Hepatocyte (in vitro differentiated cells): ENCODE results near the gene VRK3. TPM values are rescaled to one million over a fixed set of nuclear protein-coding genes. Genes with fewer than 3 reads are reported as not detected.
"Not testable (repeated sequence)": the region's sequence is repeated elsewhere in the genome, so short reads cannot be mapped to it uniquely, and the experiment has no call there.

ENCODE experiments used
- DNase-seq: peaks from one replicate; pipeline ENCODE4 v3.0.0-alpha.2; 2016; ENCODE audit warnings: low spot score
- H2AFZ ChIP-seq: fragments of 200-600 bp; sonication (generic); 2 replicates; pipeline ENCODE4 v1.6.0; 2016; ENCODE audit warnings: antibody characterized with exemption, mild to moderate bottlenecking
- H3K27ac ChIP-seq: fragments of 200-600 bp; sonication (generic); 2 replicates; pipeline ENCODE4 v1.5.1; 2016; ENCODE audit warnings: mild to moderate bottlenecking
- H3K27me3 ChIP-seq: fragments of 200-600 bp; sonication (generic); 2 replicates; pipeline ENCODE4 v1.6.1; 2016
- H3K36me3 ChIP-seq: fragments of 200-600 bp; sonication (generic); replicated peaks from 2 replicates; pipeline ENCODE4 v1.5.1; 2016; ENCODE audit warnings: low read depth; ENCODE audit not compliant: insufficient read depth
- H3K4me1 ChIP-seq: fragments of 200-600 bp; sonication (generic); 2 replicates; pipeline ENCODE4 v1.5.1; 2016; ENCODE audit warnings: mild to moderate bottlenecking, moderate library complexity; ENCODE audit not compliant: insufficient read depth
- H3K4me2 ChIP-seq: fragments of 200-600 bp; sonication (generic); 2 replicates; pipeline ENCODE4 v1.6.0; 2016
- H3K4me3 ChIP-seq: fragments of 200-600 bp; sonication (generic); 2 replicates; pipeline ENCODE4 v1.5.1; 2016; ENCODE audit warnings: mild to moderate bottlenecking
- H3K79me2 ChIP-seq: fragments of 200-600 bp; sonication (generic); 2 replicates; pipeline ENCODE4 v1.6.0; 2017; ENCODE audit warnings: mild to moderate bottlenecking
- H3K9me2 ChIP-seq: fragments of 200-600 bp; sonication (generic); replicated peaks from 2 replicates; pipeline ENCODE4 v1.6.0; 2017; ENCODE audit warnings: mild to moderate bottlenecking; ENCODE audit not compliant: insufficient read depth
- H3K9me3 ChIP-seq: fragments of 200-600 bp; sonication (generic); 2 replicates; pipeline ENCODE4 v1.5.1; 2016; ENCODE audit warnings: low read depth, mild to moderate bottlenecking
- H4K20me1 ChIP-seq: fragments of 200-600 bp; sonication (generic); 2 replicates; pipeline ENCODE4 v1.6.0; 2016; ENCODE audit warnings: mild to moderate bottlenecking; ENCODE audit not compliant: insufficient read depth, poor library complexity, severe bottlenecking
- CTCF ChIP-seq: fragments of 200-600 bp; sonication (generic); IDR thresholded peaks from 2 replicates; pipeline ENCODE4 v1.5.1; 2016; ENCODE audit warnings: antibody characterized with exemption, mild to moderate bottlenecking; ENCODE audit not compliant: poor library complexity
- EZH2 ChIP-seq: fragments of 200-600 bp; sonication (generic); IDR thresholded peaks from 2 replicates; pipeline ENCODE4 v1.6.1; 2016; ENCODE audit warnings: antibody characterized with exemption, mild to moderate bottlenecking, borderline replicate concordance
- EZH2phosphoT487 ChIP-seq: fragments of 200-600 bp; sonication (generic); IDR thresholded peaks from one replicate; pipeline ENCODE4 v1.6.1; 2018; ENCODE audit warnings: antibody characterized with exemption, mild to moderate bottlenecking, low read depth, moderate library complexity; ENCODE audit not compliant: unreplicated experiment, severe bottlenecking
- WGBS: methylation state at CpG from one replicate; pipeline ENCODE4 v1.1.6; 2016; ENCODE audit warnings: low lambda C conversion rate; ENCODE audit errors: missing lambda C conversion rate; 5-methylcytosine and 5-hydroxymethylcytosine counted together
- polyA plus RNA-seq: library from polyadenylated mRNA; unstranded; fragments of >200 nt; fragmentation: Nextera tagmentation; extraction: Ambion mirVana; gene quantifications from 2 replicates; pipeline ENCODE4 v1.2.1, GENCODE V29; 2016
- total RNA-seq: library from RNA; depleted of rRNA; stranded (reverse); fragments of >200 nt; gene quantifications from 2 replicates; pipeline ENCODE4 v1.2.3, GENCODE V29; 2014

Gene VRK3
- total and polyA plus RNA-seq, 2 experiments from 2014 or later, result 39.7 to 42.3 TPM

DNA sequence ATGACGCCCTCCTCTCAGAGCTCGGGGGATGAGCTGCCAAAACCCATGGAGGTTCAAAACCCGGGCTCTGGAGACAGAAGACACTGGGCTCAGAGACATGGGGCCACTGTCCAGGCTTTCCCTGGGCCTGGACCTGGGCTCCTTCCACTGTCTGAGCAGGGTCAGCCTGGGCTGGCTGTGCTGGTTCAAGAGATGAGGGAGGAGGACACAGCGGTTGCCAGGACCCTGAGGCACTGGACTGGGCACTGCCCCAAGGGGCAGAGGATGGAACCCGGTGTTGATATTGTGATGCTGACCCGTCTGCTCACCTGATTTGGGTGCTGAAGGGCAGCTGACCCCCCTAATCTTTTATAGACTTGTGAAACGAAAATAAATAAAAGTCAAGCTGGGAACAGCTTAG lies 50.1 kb downstream of the VRK3 start:
- H3K4me2 ChIP-seq, result no peak overlapping the region

DNA sequence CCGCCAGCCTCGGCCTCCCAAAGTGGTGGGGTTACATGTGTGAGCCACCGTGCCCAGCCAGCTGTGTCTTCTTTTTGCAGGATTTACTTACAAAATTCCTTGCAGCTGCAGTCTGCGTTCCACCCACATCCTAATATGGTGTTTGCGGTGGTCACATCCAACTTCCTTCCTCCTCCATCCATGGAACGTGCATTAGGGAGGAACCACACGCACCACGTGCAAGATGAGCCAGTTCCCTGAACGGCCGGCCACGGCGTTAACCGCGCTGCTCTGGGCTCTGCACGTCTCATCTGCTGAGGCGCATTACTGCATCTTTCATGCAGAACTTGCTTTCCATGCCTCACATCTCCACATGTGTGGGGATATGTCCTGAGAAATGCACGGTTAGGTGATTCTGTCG lies 51.2 kb downstream of the VRK3 start:
- WGBS, result 96% methylated on average over 18 of the region's 18 CpGs

More for the DNA sequence above, 50.1 kb downstream of the VRK3 start:
- Histone ChIP-seq H3K4me1 (no peaks in the 10 kb centered on the region), H3K79me2 (no peaks in the 10 kb centered on the region), H3K9me3 (no peaks in the 10 kb centered on the region), H3K9me2 (no peaks in the 10 kb centered on the region), H3K27me3 (no peaks in the 10 kb centered on the region), H3K27ac (no peak overlapping the region), H2AFZ (no peak overlapping the region), H4K20me1 (no peaks in the 10 kb centered on the region), H3K4me3 (no peak overlapping the region), H3K36me3 (no peaks in the 10 kb centered on the region)
- no peak for DNase-seq
- TF ChIP-seq EZH2 (no peak), CTCF (no peak), EZH2phosphoT487 (no peak)
- WGBS, result 85% methylated on average over 7 of the region's 7 CpGs

DNA sequence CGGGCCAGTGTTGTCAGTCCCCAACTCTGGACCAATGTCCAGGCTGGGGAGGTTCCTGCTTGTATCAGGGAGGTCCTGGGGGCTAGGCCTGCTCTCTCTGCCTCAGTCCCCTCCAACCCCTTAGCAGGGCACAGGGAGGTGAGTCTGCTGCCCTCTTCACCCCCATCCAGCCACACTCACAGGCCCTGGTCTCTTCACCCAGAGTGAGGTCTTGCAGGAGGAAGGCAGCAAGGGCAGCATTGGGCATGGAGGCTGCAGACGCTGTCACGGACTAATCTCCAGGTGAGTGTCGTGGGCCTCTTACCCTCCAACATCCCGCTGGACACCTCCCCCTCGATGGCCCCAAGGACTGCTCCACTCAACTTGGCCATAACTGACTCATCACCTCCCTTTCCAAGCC lies 52.3 kb downstream of the VRK3 start:
- WGBS, result 90% methylated on average over 6 of the region's 6 CpGs
- Histone ChIP-seq H3K9me3 (no peaks in the 10 kb centered on the region), H3K36me3 (no peaks in the 10 kb centered on the region), H3K4me2 (no peak overlapping the region), H3K9me2 (no peaks in the 10 kb centered on the region), H2AFZ (no peak overlapping the region), H3K27ac (no peak overlapping the region), H3K27me3 (no peaks in the 10 kb centered on the region), H3K4me3 (no peak overlapping the region), H3K4me1 (no peaks in the 10 kb centered on the region), H4K20me1 (no peaks in the 10 kb centered on the region), H3K79me2 (no peaks in the 10 kb centered on the region)
- no peak for DNase-seq
- no peak for TF ChIP-seq EZH2phosphoT487
- no peak for TF ChIP-seq CTCF
- TF ChIP-seq EZH2, result no peak

More for the DNA sequence above, 51.2 kb downstream of the VRK3 start:
- Histone ChIP-seq H3K4me1 (no peaks in the 10 kb centered on the region), H3K9me3 (no peaks in the 10 kb centered on the region), H3K27me3 (no peaks in the 10 kb centered on the region), H2AFZ (no peak overlapping the region), H3K9me2 (no peaks in the 10 kb centered on the region), H3K36me3 (no peaks in the 10 kb centered on the region), H4K20me1 (no peaks in the 10 kb centered on the region), H3K79me2 (no peaks in the 10 kb centered on the region), H3K27ac (no peak overlapping the region), H3K4me3 (no peak overlapping the region), H3K4me2 (no peak overlapping the region)
- TF ChIP-seq EZH2phosphoT487 (no peak), EZH2 (no peak), CTCF (no peak)
- no peak for DNase-seq

DNA sequence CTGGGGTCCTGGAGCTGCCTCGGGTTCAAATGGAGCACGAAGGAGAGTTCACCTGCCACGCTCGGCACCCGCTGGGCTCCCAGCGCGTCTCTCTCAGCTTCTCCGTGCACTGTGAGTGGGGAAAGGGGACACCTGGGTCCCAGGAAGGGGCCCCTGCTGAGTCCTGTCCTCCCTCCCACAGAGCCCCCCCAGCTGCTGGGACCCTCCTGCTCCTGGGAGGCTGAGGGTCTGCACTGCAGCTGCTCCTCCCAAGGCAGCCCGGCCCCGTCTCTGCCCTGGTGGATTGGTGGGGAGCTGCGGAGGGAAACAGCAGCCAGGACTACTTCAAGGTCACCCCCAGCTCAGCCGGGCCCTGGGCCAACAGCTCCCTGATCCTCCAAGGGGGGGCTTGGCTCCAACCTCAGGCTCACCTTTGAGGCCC lies 53.2 kb downstream of the VRK3 start:
- no peaks in the 10 kb centered on the region for H3K4me1 ChIP-seq
- no peaks in the 10 kb centered on the region for H4K20me1 ChIP-seq
- no peak for DNase-seq
- no peak overlapping the region for H3K4me3 ChIP-seq
- no peaks in the 10 kb centered on the region for H3K27me3 ChIP-seq
- H3K79me2 ChIP-seq, result no peaks in the 10 kb centered on the region
- H3K9me3 ChIP-seq, result no peaks in the 10 kb centered on the region
- no peaks in the 10 kb centered on the region for H3K9me2 ChIP-seq
- TF ChIP-seq EZH2, result no peak
- no peak for TF ChIP-seq CTCF
- TF ChIP-seq EZH2phosphoT487, result no peak
- H3K4me2 ChIP-seq, result no peak overlapping the region
- H3K36me3 ChIP-seq, result no peaks in the 10 kb centered on the region
- H3K27ac ChIP-seq, result no peak overlapping the region
- WGBS, result 83% methylated on average over 12 of the region's 12 CpGs
- H2AFZ ChIP-seq, result no peak overlapping the region

DNA sequence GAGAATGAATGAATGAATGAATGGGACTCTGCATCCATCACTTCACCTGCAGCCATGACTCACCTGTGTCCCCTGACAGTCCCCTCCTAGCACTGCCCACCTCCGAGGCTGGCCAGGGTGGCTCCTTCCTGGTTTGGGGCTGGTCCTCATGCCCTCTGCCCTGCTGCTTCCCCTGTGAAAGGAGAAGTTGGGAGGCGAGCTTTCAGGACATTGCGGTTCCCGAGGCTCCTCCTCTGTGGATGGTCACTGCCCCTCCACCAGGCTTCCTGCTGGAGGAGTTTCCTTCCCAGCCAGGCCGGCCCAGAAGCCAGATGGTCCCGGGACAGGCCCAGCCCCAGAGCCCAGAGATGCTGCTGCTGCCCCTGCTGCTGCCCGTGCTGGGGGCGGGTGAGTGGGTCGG lies 55.8 kb downstream of the VRK3 start:
- DNase-seq, H3K27ac ChIP-seq, H3K9me3 ChIP-seq, H3K27me3 ChIP-seq, H2AFZ ChIP-seq, H3K4me2 ChIP-seq, H3K4me3 ChIP-seq, H3K79me2 ChIP-seq, H3K9me2 ChIP-seq, H3K36me3 ChIP-seq, H3K4me1 ChIP-seq, H4K20me1 ChIP-seq: not testable (repeated sequence)
- 78% methylated on average over 4 of the region's 9 CpGs for WGBS
